Testis (tissue), 5 donors: ENCODE data around the gene ATP1A1. TPM values are rescaled to one million over a fixed set of nuclear protein-coding genes. Genes with fewer than 3 reads are reported as not detected.

Experiments
- DNase-seq: peaks from one replicate; pipeline ENCODE4 v3.0.0-alpha.2; 2019
- H3K27ac ChIP-seq, 2 donors: fragments of 200-600 bp; sonication (generic); one replicate each; pipeline ENCODE4 v1.5.1; 2019
- H3K27me3 ChIP-seq: fragments of 200-600 bp; sonication (generic); one replicate; pipeline ENCODE4 v1.5.1; 2019
- H3K36me3 ChIP-seq: fragments of 200-600 bp; sonication (generic); one replicate; pipeline ENCODE4 v1.5.1; 2017; ENCODE audit warnings: low read depth; ENCODE audit errors: missing control alignments
- H3K4me1 ChIP-seq: fragments of 200-600 bp; sonication (generic); one replicate; pipeline ENCODE4 v1.5.1; 2019
- H3K4me3 ChIP-seq, 2 donors: fragments of 200-600 bp; sonication (generic); one replicate each; pipeline ENCODE4 v1.5.1; 2017 to 2019
- H3K9me3 ChIP-seq: fragments of 200-600 bp; sonication (generic); one replicate; pipeline ENCODE4 v1.5.1; 2017
- POLR2A ChIP-seq: fragments of 450-650 bp; IDR thresholded peaks from one replicate; pipeline ENCODE4 v1.6.1; 2017; ENCODE audit warnings: antibody characterized with exemption, mild to moderate bottlenecking, moderate library complexity
- WGBS, 2 donors: methylation state at CpG; one replicate each; pipeline ENCODE4 v1.1.5; 2018; 5-methylcytosine and 5-hydroxymethylcytosine counted together
- intact Hi-C: fragments of 100-400 bp; cut with DNase I; formaldehyde crosslinking; loops from one replicate; pipeline ENCODE4 v1.15.1; 2023; ENCODE audit warnings: low total_unique reads
- long read RNA-seq, 2 donors: transcript quantifications; one replicate each; lab custom pipeline, GENCODE V29; 2026
- polyA plus RNA-seq: library from polyadenylated mRNA; stranded (reverse); fragments of 350-450 nt; fragmentation: Illumina TruSeq; extraction: RNeasy Lipid Tissue Mini Kit (QIAGEN cat#74804); gene quantifications from one replicate; pipeline ENCODE4 v1.2.3, GENCODE V29; 2014; ENCODE audit warnings: low read depth, low replicate concordance; ENCODE audit not compliant: insufficient read depth
- total RNA-seq, 2 donors: library from RNA; depleted of rRNA; stranded (reverse); fragments of >200 nt; gene quantifications; one replicate each; pipeline ENCODE4 v1.2.3, GENCODE V29; 2016
- TF ChIP-seq, protein P1 (sequence below), 3 experiments: fragments of 450-650 bp in 2 of 3; fragments of 200-600 bp in 1 of 3; sonication (generic) in 1 of 3; IDR thresholded peaks; one replicate each; pipeline ENCODE4 v1.5.1; 2016 to 2019; ENCODE audit warnings: antibody characterized with exemption in 3 of 3, mild to moderate bottlenecking in 2 of 3, moderate library complexity in 1 of 3

Gene ATP1A1
- total RNA-seq (100 to 1,000 TPM; 444 to 561 TPM), polyA plus RNA-seq (394 TPM)
- long read RNA-seq, donor 1, transcript ATP1A1-201 (23 exons, 3,654 nt) = major isoform, 70 of 243 reads
- long read RNA-seq, donor 1, partial matches to known transcripts = 173 of 243 reads
- long read RNA-seq, donor 1, other reads (novel, unspliced or antisense) = 0 of 243 reads
- long read RNA-seq, donor 2, transcript ATP1A1-201 (23 exons, 3,654 nt) = major isoform, 50 of 112 reads
- long read RNA-seq, donor 2, partial matches to known transcripts = 60 of 112 reads
- long read RNA-seq, donor 2, other reads (novel, unspliced or antisense) = 0 of 112 reads

GRCh38 chr1:116372651-116373430 is at the start of gene ATP1A1:
ATP1A1 (plus strand) TSS chr1:116373244; CDS start chr1:116373512, 268 bp downstream.
- 0% methylated on average over 62 of the region's 78 CpGs; no CpG with 5 or more reads in 1 of the 2 donors for WGBS, 2 donors
- H3K4me3 ChIP-seq = peak within 1 kb of the TSS; percentile 98 to 99
- H3K9me3 ChIP-seq = no peaks in the 10 kb centered on the region

DNA sequence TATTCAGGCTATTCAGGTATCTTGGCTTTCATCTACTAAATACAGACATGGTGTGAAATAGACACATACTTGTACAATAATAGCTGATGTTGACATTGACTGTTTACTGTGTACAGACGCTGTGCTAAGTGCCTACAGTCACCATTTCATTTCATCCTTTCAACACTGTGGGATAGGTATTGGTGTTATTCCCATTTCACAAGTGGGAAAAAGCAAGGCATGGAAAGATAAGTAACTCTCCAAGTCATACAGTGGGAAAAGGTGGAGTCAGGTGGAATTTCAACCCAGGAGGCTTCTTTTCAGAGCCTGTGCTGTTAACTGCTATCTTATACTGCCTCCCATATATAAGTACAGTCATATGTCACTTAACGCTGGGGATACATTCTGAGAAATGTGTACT is 49.6 kb upstream of the ATP1A1 start:
- Histone ChIP-seq H3K27ac (no peak overlapping the region), H3K27me3 (no peaks in the 10 kb centered on the region), H3K36me3 (no peaks in the 10 kb centered on the region), H3K9me3 (no peaks in the 10 kb centered on the region), H3K4me1 (peaks cover 18% of the 10 kb centered on the region), H3K4me3 (no peak overlapping the region)
- intact Hi-C loops = no loop called here
- 83 to 84% methylated on average over 2 of the region's 2 CpGs for WGBS, 2 donors
- TF ChIP-seq POLR2A = no peak
- TF ChIP-seq, protein P1, sequence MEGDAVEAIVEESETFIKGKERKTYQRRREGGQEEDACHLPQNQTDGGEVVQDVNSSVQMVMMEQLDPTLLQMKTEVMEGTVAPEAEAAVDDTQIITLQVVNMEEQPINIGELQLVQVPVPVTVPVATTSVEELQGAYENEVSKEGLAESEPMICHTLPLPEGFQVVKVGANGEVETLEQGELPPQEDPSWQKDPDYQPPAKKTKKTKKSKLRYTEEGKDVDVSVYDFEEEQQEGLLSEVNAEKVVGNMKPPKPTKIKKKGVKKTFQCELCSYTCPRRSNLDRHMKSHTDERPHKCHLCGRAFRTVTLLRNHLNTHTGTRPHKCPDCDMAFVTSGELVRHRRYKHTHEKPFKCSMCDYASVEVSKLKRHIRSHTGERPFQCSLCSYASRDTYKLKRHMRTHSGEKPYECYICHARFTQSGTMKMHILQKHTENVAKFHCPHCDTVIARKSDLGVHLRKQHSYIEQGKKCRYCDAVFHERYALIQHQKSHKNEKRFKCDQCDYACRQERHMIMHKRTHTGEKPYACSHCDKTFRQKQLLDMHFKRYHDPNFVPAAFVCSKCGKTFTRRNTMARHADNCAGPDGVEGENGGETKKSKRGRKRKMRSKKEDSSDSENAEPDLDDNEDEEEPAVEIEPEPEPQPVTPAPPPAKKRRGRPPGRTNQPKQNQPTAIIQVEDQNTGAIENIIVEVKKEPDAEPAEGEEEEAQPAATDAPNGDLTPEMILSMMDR (IDR thresholded peaks at IDR 0.05) = no peak
- no peak for DNase-seq

More at GRCh38 chr1:116372651-116373430, at the start of gene ATP1A1:
- Histone ChIP-seq H3K36me3 (no peaks in the 10 kb centered on the region), H3K4me1 (peaks cover 33% of the 10 kb centered on the region), H3K27ac (peak within 1 kb of the TSS; percentile 95 to 97), H3K27me3 (no peaks in the 10 kb centered on the region)
- peak; percentile 97 for TF ChIP-seq POLR2A
- TF ChIP-seq, protein P1 (IDR thresholded peaks at IDR 0.05) = peak in 1 of 3 experiments; percentile 15
- intact Hi-C loops = no loop called here
- peak; percentile 99 for DNase-seq

DNA sequence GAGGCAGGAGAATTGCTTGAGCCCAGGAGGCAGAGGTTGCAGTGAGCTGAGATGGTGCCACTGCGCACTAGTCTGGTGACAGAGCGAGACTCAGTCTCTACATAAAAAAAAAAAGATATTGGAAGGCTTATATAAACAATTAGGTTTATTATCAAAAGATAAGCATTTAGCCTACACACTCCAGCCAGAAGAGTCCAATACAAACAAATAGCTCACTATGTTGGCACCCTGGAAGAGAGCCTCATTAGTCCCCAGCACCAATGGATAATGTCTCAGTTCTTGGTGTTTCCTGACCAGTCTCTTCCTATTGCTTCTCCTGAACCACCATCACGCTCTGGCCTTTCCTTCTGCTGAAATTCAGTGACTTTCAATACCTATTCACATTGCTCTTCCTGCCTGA is 48.6 kb upstream of the ATP1A1 start:
- H3K27ac ChIP-seq = no peak overlapping the region
- WGBS, 2 donors = 86 to 91% methylated on average over 3 of the region's 3 CpGs
- H3K4me3 ChIP-seq = no peak overlapping the region
- peaks cover 14% of the 10 kb centered on the region for H3K4me1 ChIP-seq
- no peaks in the 10 kb centered on the region for H3K36me3 ChIP-seq
- H3K27me3 ChIP-seq = no peaks in the 10 kb centered on the region
- no peak for TF ChIP-seq POLR2A
- TF ChIP-seq, protein P1 (IDR thresholded peaks at IDR 0.05) = no peak
- no peaks in the 10 kb centered on the region for H3K9me3 ChIP-seq
- intact Hi-C loops = no loop called here
- no peak for DNase-seq

DNA sequence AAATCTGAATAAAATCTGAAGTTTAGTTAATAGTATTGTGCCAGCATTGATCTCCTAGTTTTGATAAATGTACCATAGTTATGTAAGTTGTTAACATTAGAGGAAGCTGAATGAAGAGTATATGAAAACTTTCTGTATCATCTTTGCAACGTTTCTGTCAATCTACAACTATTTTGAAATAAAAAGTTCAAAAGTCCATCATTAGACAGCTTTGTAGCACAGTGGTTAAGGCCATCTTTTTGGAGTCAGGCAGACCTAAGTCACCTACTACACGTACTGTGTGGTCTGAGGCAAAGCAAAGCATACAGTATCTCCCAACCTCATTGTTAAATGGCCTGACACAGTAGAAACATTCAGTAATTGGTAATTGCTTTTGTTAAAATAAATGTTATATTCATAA is 47.9 kb upstream of the ATP1A1 start:
- WGBS, 2 donors = 81 to 82% methylated on average over 2 of the region's 2 CpGs
- no peaks in the 10 kb centered on the region for H3K36me3 ChIP-seq
- H3K4me3 ChIP-seq = no peak overlapping the region
- no peak overlapping the region for H3K27ac ChIP-seq
- no peaks in the 10 kb centered on the region for H3K9me3 ChIP-seq
- peaks cover 14% of the 10 kb centered on the region for H3K4me1 ChIP-seq
- DNase-seq = no peak
- H3K27me3 ChIP-seq = no peaks in the 10 kb centered on the region
- intact Hi-C loops = no loop called here
- no peak for TF ChIP-seq POLR2A

GRCh38 chr1:116325922-116326321 is 47.1 kb upstream of the ATP1A1 start:
- Histone ChIP-seq H3K4me3 (no peak overlapping the region), H3K4me1 (peaks cover 14% of the 10 kb centered on the region), H3K27me3 (no peaks in the 10 kb centered on the region), H3K9me3 (no peaks in the 10 kb centered on the region), H3K27ac (no peak overlapping the region), H3K36me3 (no peaks in the 10 kb centered on the region)
- no peak for DNase-seq
- 88 to 90% methylated on average over 2 of the region's 2 CpGs for WGBS, 2 donors
- TF ChIP-seq POLR2A = no peak
- TF ChIP-seq, protein P1 (IDR thresholded peaks at IDR 0.05) = no peak
- intact Hi-C loops = no loop called here
